Mononuclear cell (primary cell): ENCODE results near the gene XPOT. TPM values are rescaled to one million over a fixed set of nuclear protein-coding genes. Genes with fewer than 3 reads are reported as not detected.
"Not testable (repeated sequence)": the region's sequence is repeated elsewhere in the genome, so short reads cannot be mapped to it uniquely, and the experiment has no call there.

Experiments used
- H3K27me3 ChIP-seq: 2 replicates; pipeline ENCODE4 v1.6.0; 2011; ENCODE audit warnings: low read length, control low read depth; ENCODE audit not compliant: insufficient read depth
- H3K4me1 ChIP-seq: 2 replicates; pipeline ENCODE4 v1.5.1; 2011; ENCODE audit warnings: mild to moderate bottlenecking, low read length, control low read depth; ENCODE audit not compliant: insufficient read depth
- H3K4me3 ChIP-seq: 2 replicates; pipeline ENCODE4 v1.5.1; 2011; ENCODE audit warnings: mild to moderate bottlenecking, low read length, moderate library complexity
- H3K9me3 ChIP-seq: 2 replicates; pipeline ENCODE4 v1.5.1; 2011; ENCODE audit warnings: low read depth, mild to moderate bottlenecking, control low read depth, low read length
- total RNA-seq: library from RNA; depleted of rRNA; stranded (reverse); fragments of >200 nt; gene quantifications from one replicate; pipeline ENCODE4 v1.2.3, GENCODE V29; 2012

XPOT gene, protein sequence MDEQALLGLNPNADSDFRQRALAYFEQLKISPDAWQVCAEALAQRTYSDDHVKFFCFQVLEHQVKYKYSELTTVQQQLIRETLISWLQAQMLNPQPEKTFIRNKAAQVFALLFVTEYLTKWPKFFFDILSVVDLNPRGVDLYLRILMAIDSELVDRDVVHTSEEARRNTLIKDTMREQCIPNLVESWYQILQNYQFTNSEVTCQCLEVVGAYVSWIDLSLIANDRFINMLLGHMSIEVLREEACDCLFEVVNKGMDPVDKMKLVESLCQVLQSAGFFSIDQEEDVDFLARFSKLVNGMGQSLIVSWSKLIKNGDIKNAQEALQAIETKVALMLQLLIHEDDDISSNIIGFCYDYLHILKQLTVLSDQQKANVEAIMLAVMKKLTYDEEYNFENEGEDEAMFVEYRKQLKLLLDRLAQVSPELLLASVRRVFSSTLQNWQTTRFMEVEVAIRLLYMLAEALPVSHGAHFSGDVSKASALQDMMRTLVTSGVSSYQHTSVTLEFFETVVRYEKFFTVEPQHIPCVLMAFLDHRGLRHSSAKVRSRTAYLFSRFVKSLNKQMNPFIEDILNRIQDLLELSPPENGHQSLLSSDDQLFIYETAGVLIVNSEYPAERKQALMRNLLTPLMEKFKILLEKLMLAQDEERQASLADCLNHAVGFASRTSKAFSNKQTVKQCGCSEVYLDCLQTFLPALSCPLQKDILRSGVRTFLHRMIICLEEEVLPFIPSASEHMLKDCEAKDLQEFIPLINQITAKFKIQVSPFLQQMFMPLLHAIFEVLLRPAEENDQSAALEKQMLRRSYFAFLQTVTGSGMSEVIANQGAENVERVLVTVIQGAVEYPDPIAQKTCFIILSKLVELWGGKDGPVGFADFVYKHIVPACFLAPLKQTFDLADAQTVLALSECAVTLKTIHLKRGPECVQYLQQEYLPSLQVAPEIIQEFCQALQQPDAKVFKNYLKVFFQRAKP
- total RNA-seq, result 44.6 TPM

DNA sequence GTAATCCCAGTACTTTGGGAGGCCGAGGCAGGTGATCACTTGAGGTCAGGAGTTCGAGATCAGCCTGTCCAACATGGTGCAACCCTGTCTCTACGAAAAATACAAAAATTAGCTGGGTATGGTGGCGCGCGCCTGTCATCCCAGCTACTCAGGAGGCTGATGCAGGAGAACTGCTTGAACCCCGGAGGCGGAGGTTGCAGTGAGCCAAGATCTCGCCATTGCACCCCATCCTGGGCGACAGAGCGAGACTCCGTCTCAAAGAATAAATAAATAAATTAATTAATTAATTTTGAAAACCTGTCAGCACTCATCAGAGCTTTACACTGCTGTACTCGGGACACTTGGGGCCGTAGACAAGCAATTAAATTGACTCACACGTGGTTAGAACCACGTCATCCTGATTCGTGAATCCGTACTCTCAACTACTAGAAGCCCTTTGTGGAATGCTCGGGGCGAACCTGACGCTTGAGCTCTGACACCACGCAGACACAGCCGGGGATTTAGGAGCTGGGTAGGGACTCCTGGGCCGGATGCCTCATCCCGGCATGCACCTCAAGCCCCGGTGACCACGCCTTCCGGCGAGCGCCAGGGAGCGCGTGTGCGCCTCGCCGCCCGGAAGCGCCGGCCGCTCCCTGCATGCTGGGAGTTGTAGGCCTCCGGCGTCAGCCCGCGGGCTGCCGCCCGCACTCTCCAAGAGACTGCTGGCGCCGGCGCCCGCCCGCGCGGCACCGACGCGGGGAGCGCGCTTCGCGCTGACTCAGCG is at the start of gene XPOT:
Gene XPOT, plus strand, starts transcription at position 686 of the 763 bp plus-strand sequence. CDS start 5,644 bp downstream, outside the sequence.
- Histone ChIP-seq H3K4me3 (peak within 1 kb of the TSS; percentile 91), H3K4me1 (peaks cover 18% of the 10 kb centered on the region), H3K9me3 (no peaks in the 10 kb centered on the region), H3K27me3 (no peaks in the 10 kb centered on the region)

DNA sequence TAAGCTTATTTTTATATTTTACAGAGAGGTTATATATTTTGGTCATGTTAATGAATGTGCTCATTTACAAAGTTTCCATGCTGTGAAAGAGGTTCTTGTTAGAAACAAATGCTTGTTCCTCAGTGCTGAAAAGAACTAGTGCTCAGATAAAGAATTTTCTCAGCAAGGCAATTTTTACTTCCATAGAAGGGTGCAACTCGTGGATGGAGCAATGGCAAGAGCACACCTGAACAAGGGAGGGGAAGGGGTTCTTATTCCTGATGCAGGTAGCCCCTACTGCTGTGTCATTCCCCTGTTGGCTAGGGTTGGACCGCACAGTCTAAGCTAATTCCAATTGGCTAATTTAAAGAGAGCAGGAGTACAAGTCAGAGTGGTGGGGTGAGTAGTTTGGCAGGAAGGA is 48.0 kb upstream of the XPOT start:
- not testable (repeated sequence) for H3K9me3 ChIP-seq, H3K4me3 ChIP-seq, H3K27me3 ChIP-seq, H3K4me1 ChIP-seq

- not testable (repeated sequence) for H3K4me3 ChIP-seq, H3K4me1 ChIP-seq, H3K27me3 ChIP-seq, H3K9me3 ChIP-seq
These were observed 43.0 kb upstream of the XPOT start for GRCh38 chr12:64361173-64361572.

DNA sequence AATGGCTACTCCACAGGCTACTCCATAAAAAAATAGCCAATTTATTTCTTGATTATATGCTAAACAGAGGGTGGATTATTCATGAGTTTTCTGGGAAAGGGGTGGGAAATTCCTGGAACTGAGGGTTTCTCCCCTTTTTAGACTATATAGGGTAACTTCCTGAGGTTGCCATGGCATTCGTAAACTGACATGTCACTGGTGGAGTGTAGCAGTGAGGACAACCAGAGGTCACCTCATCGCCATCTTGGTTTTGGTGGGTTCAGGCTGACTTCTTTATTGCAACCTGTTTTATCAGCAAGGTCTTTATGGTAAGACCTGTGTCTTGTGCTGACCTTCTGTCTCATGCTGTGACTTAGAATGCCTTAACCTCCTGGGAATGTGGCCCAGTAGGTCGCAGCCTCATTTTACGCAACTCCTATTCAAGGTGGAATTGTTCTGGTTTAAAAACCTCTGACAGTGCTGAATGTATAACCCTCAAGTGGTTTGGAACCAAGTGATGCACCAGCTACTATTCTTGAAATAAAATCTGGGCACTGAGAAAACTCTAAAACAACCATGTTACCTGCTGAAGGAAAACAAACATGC is 41.4 kb upstream of the XPOT start:
- Histone ChIP-seq H3K9me3 (no peaks in the 10 kb centered on the region), H3K4me3 (no peak overlapping the region), H3K4me1 (no peaks in the 10 kb centered on the region), H3K27me3 (no peaks in the 10 kb centered on the region)

GRCh38 chr12:64383675-64384074 is 20.5 kb upstream of the XPOT start:
- H3K27me3 ChIP-seq, result no peaks in the 10 kb centered on the region

GRCh38 chr12:64385019-64385418 is 19.2 kb upstream of the XPOT start:
- no peak overlapping the region for H3K4me3 ChIP-seq
- H3K27me3 ChIP-seq, result peaks cover 5% of the 10 kb centered on the region
- H3K4me1 ChIP-seq, result peaks cover 2% of the 10 kb centered on the region
- peaks cover 8% of the 10 kb centered on the region for H3K9me3 ChIP-seq

More at GRCh38 chr12:64383675-64384074, 20.5 kb upstream of the XPOT start:
- peaks cover 8% of the 10 kb centered on the region for H3K9me3 ChIP-seq
- H3K4me1 ChIP-seq, result no peaks in the 10 kb centered on the region
- H3K4me3 ChIP-seq, result no peak overlapping the region

- no peak overlapping the region for H3K4me3 ChIP-seq
- peaks cover 6% of the 10 kb centered on the region for H3K4me1 ChIP-seq
- H3K27me3 ChIP-seq, result peaks cover 9% of the 10 kb centered on the region
- peaks cover 4% of the 10 kb centered on the region for H3K9me3 ChIP-seq
These were observed 18.7 kb upstream of the XPOT start for GRCh38 chr12:64385468-64385867.

DNA sequence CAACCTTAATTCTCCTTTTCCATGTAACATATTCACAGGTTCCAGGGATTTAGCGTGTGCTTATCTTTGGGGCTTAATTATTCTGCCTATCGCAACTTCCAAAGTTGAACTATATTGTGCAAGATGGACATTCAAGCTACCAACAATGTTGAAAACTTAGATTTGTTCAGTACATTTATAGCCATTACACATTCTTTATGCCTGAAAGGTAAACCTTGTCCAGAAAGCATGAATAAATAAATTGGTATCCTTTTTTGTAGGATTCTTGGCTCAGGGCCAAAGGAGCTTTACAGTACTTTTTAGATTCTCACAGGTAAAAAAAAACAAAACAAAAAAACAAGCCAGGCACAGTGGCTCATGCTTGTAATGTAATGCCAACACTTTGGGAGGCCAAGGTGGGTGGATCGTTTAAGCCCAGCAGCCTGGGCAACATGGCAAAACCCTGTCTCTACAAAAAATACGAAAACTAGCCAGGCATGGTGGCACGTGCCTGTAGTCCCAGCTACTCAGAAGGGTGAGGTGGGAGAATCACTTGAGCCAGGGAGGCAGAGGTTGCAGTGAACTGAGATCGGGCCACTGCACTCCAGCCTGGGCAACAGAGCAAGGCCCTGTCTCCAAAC is 16.9 kb upstream of the XPOT start:
- H3K9me3 ChIP-seq, result no peaks in the 10 kb centered on the region
- peaks cover 11% of the 10 kb centered on the region for H3K4me1 ChIP-seq
- H3K27me3 ChIP-seq, result peaks cover 26% of the 10 kb centered on the region

DNA sequence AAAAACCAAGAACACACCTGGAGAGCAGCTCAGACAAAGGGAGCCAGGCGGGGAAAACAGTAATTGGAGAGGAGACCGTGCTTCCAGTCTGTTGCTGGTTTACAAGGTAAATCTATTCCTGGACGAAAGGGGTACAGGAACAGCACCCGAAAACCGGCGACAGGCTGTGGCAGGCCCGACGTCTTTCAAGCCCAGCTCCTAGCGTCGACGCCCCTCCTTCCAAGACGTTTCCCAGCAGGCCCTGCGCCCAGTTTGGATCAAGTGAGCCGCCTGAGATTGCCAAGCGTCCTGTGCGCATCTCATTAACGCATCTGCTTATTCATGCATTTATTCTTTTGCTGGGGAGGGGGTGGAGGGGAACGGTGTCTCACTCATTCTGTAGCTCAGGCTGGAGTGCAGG is 15.0 kb upstream of the XPOT start:
- H3K4me1 ChIP-seq, result peaks cover 11% of the 10 kb centered on the region
- no peaks in the 10 kb centered on the region for H3K9me3 ChIP-seq
- H3K27me3 ChIP-seq, result peaks cover 26% of the 10 kb centered on the region
- H3K4me3 ChIP-seq, result no peak overlapping the region

More for the DNA sequence above, 16.9 kb upstream of the XPOT start:
- H3K4me3 ChIP-seq, result no peak overlapping the region

- H3K4me1 ChIP-seq, result peaks cover 11% of the 10 kb centered on the region
- H3K9me3 ChIP-seq, result no peaks in the 10 kb centered on the region
- H3K4me3 ChIP-seq, result peak within 1 kb of the TSS; percentile 23
- peaks cover 26% of the 10 kb centered on the region for H3K27me3 ChIP-seq
These were observed 13.8 kb upstream of the XPOT start, which contains the start of gene C12orf56 for GRCh38 chr12:64390275-64390851. Gene C12orf56 (minus strand): TSS chr12:64390758. CDS start chr12:64390565, 193 bp downstream.

DNA sequence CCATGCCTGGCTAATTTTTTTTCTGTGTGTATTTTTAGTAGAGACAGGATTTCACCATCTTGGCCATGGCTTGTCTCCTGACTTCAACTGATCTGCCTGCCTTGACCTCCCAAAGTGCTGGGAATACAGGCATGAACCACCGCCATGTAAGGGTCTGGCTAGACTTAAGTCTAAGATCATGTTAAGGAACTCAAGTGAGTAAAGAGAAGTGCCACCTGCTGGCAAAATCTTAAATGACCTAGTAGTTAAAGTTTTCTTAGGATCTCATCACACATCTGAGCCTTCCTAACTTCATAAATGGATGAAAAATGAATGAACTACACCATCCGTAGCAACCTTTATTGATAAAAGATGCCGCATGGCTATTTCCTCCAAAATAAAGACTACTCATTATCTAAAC is 12.0 kb upstream of the XPOT start:
- Histone ChIP-seq H3K4me3 (no peak overlapping the region), H3K9me3 (no peaks in the 10 kb centered on the region), H3K27me3 (peaks cover 26% of the 10 kb centered on the region), H3K4me1 (peaks cover 11% of the 10 kb centered on the region)

DNA sequence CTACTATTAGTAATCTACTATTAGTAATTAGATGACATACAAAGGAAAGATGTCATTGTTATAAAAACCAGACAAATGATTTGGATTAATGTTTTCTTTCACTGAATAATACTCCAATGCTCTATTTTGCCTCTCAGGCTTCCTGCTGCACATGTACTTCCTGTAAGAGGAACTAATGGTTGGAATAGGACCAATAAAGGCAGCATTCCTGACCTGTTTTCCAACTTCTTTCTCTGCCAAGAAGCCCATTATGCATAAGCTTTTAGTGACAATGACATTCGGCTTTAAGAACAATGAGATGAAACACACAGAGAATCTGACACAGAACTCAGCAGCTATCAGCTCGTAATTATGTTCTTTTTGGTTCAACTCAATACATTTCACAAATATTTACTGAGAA is 8.5 kb upstream of the XPOT start:
- Histone ChIP-seq H3K4me1 (peaks cover 2% of the 10 kb centered on the region), H3K4me3 (no peak overlapping the region), H3K9me3 (no peaks in the 10 kb centered on the region), H3K27me3 (peaks cover 14% of the 10 kb centered on the region)

- no peak overlapping the region for H3K4me3 ChIP-seq
- no peaks in the 10 kb centered on the region for H3K27me3 ChIP-seq
- H3K4me1 ChIP-seq, result peaks cover 8% of the 10 kb centered on the region
- H3K9me3 ChIP-seq, result no peaks in the 10 kb centered on the region
These were observed 4.2 kb upstream of the XPOT start for GRCh38 chr12:64400041-64400440.

DNA sequence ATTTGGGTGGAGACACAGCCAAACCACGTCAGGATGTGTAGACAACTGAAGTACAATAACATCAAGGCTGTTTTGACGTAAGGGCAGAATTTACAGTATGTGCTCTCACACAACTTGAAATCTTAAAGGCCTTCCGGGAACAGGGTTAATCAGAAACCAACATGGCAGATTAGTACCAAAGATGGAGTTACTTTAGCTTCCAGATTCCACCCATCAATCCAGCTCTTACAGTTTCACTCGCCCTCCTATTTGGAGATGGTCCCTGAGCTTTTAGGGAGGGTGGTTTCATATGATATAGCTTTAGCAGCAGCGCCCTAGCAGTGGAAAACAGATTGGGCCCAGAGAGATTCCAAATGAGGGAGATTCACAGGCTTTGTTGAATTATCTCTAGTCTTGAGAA is 2.0 kb upstream of the XPOT start:
- Histone ChIP-seq H3K4me1 (peaks cover 18% of the 10 kb centered on the region), H3K27me3 (no peaks in the 10 kb centered on the region)

More for the DNA sequence above, 2.0 kb upstream of the XPOT start:
- no peak overlapping the region for H3K4me3 ChIP-seq
- no peaks in the 10 kb centered on the region for H3K9me3 ChIP-seq
